Ascending aorta (tissue), 2 donors: ENCODE measurements around the gene ADGRA1. TPM values are rescaled to one million over a fixed set of nuclear protein-coding genes. Genes with fewer than 3 reads are reported as not detected.

Experiments used
- DNase-seq, 2 donors: peaks; one replicate each; pipeline ENCODE4 v3.0.0-alpha.2; 2019; ENCODE audit warnings: low spot score in 2 of 2
- H3K27ac ChIP-seq, 2 donors: fragments of 200-600 bp; sonication (generic); one replicate each; pipeline ENCODE4 v1.5.1; 2016 to 2017; ENCODE audit warnings: mild to moderate bottlenecking in 1 of 2
- H3K27me3 ChIP-seq: fragments of 200-600 bp; sonication (generic); one replicate; pipeline ENCODE4 v1.5.1; 2017
- H3K36me3 ChIP-seq, 2 donors: fragments of 200-600 bp; sonication (generic); one replicate each; pipeline ENCODE4 v1.5.1; 2016
- H3K4me1 ChIP-seq, 2 donors: fragments of 200-600 bp; sonication (generic); one replicate each; pipeline ENCODE4 v1.5.1; 2016 to 2017; ENCODE audit warnings: mild to moderate bottlenecking in 1 of 2
- H3K4me3 ChIP-seq, 2 donors: fragments of 200-600 bp; sonication (generic); one replicate each; pipeline ENCODE4 v1.5.1; 2016 to 2017; ENCODE audit warnings: mild to moderate bottlenecking in 1 of 2
- H3K9me3 ChIP-seq, 2 donors: fragments of 200-600 bp; sonication (generic); one replicate each; pipeline ENCODE4 v1.5.1; 2016
- CTCF ChIP-seq, 3 experiments: fragments of 200-600 bp in 2 of 3; fragments of 450-650 bp in 1 of 3; sonication (generic) in 2 of 3; IDR thresholded peaks; one replicate each; pipeline ENCODE4 v1.5.1; 2016 to 2019; ENCODE audit warnings: antibody characterized with exemption in 3 of 3, mild to moderate bottlenecking in 1 of 3, moderate library complexity in 1 of 3
- intact Hi-C: fragments of 100-400 bp; cut with DNase I; formaldehyde crosslinking; loops from one replicate; pipeline ENCODE4 v1.15.1; 2023
- total RNA-seq: library from RNA; depleted of rRNA; stranded (reverse); fragments of >200 nt; gene quantifications from one replicate; pipeline ENCODE4 v1.1.0, GENCODE V29; 2016

ADGRA1 gene
- total RNA-seq, 1 donor from 2014 or later, result not detected

DNA sequence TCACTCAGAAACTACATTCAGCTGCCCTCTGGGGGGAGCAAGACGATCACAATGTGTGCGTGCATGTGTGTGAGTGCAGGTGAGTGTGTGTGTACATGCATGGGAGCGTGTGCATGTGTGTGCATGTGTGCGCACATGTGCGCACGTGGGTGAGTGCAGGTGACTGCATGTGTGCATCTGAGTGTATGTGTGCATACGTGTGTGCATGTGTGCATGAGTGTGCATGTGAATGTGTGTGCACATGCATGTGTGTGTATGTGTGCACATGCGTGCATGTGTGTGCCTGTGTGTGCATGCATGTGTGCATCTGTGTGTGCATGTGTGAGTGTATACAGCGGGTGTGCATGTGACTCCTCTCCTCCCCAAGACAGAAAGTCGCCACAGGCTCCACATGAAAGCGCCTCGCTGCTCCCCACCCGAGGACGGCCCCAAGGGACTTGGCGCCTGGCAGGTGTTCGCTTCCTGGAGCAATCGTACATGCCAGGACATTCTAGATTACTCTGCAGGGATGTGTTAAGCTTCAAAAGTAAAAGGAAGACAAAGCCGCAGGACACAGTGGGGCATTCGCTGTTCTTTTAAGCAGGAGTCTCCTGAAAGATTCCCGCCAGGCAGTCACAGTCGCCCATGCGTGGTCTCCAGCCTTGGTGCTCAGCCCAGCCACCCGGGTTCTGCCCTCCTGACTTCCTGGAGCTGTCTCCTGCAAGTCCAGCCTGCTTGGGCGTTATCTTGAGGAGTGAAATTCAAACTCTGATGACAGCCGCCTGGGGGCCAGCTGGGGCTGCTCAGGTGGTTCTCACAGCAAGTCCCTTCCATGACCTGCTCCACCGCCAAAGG, 42.0 kb upstream of the ADGRA1 start:
- no peaks in the 10 kb centered on the region for H3K36me3 ChIP-seq
- TF ChIP-seq CTCF (IDR thresholded peaks at IDR 0.05), result no peak
- H3K27me3 ChIP-seq, result no peaks in the 10 kb centered on the region
- H3K4me3 ChIP-seq, result no peak overlapping the region
- DNase-seq, result no peak
- intact Hi-C loops, result no loop called here
- no peaks in the 10 kb centered on the region for H3K9me3 ChIP-seq
- no peaks in the 10 kb centered on the region for H3K4me1 ChIP-seq
- H3K27ac ChIP-seq, result no peak overlapping the region

DNA sequence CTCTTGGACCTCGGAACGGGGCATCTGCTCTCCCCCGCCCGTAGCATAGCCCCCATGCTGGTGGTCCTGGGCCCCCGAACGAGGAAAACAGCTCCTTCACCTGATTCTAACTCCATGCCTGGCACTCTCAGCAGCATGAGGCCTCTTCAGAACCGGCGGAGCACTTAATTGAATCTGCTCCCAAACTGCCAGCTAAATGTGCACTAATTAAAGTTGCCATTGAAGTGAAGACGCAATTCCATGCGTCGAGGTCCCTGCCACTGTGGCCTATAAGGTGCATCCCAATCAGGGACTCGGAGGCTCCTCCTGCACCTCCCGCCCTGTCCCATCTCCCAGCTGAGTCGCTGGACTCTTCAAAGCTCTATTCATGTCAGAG, 41.3 kb upstream of the ADGRA1 start:
- Histone ChIP-seq H3K9me3 (no peaks in the 10 kb centered on the region), H3K4me3 (no peak overlapping the region), H3K36me3 (no peaks in the 10 kb centered on the region), H3K27me3 (no peaks in the 10 kb centered on the region), H3K4me1 (no peaks in the 10 kb centered on the region), H3K27ac (no peak overlapping the region)
- DNase-seq, result no peak
- intact Hi-C loops, result no loop called here
- no peak for TF ChIP-seq CTCF (IDR thresholded peaks at IDR 0.05)

DNA sequence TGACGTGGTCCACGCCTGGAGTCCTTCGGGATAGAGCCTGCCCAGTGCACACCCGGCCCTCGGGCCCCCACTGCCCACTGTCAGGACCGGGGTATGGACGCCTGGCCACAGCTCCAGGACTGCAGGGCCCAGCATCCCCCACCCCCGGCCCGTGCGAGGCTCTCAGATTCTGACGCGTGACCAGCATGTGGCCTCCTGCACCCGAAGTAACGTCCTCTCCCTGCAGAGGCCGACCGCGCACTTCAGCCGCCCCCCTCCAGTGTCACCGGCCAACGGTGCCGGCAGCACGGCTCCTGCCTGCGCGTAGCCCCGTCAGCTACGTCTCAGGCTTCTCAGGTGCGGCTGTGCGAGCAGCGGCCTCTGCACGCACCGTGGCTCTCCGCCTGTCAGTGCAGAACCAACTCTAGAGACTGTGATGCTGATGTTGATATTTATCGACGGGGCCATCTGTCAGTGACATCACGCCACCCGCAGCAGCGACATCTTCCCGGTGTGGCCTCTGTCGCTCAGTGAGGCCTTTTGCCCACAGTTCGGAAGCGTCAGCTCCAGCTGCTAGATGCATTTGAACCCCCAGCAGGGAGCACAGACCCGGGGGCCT, 40.1 kb upstream of the ADGRA1 start:
- H3K27me3 ChIP-seq, result no peaks in the 10 kb centered on the region
- no peak for TF ChIP-seq CTCF (IDR thresholded peaks at IDR 0.05)

DNA sequence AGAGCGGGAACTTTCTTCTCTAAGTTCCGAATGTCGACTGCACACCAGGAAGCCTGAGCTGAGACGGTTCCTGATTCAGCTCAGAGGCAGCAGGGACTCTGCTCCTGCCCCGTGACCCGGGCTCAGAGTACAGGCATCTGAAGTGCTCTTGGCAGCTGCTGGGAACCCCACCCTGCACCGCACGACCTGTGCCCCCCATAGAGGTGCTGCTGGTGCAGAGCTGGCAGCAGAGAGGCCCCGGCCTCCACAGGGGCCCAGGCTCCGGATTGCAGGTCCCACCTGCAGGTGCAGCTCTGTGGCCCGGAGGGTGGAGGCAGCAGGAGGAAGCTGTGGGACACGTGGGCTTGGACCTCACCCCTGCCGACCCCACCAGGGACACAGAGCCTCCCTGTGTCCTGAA, 39.5 kb upstream of the ADGRA1 start:
- no peak for DNase-seq
- intact Hi-C loops, result no loop called here
- H3K4me3 ChIP-seq, result no peak overlapping the region
- H3K36me3 ChIP-seq, result no peaks in the 10 kb centered on the region
- no peaks in the 10 kb centered on the region for H3K27me3 ChIP-seq
- no peak overlapping the region for H3K27ac ChIP-seq
- H3K4me1 ChIP-seq, result no peaks in the 10 kb centered on the region
- no peak for TF ChIP-seq CTCF (IDR thresholded peaks at IDR 0.05)
- H3K9me3 ChIP-seq, result no peaks in the 10 kb centered on the region

More for the DNA sequence above, 40.1 kb upstream of the ADGRA1 start:
- H3K4me1 ChIP-seq, result no peaks in the 10 kb centered on the region
- intact Hi-C loops, result no loop called here
- no peak overlapping the region for H3K4me3 ChIP-seq
- DNase-seq, result no peak
- H3K9me3 ChIP-seq, result no peaks in the 10 kb centered on the region
- no peak overlapping the region for H3K27ac ChIP-seq
- no peaks in the 10 kb centered on the region for H3K36me3 ChIP-seq

DNA sequence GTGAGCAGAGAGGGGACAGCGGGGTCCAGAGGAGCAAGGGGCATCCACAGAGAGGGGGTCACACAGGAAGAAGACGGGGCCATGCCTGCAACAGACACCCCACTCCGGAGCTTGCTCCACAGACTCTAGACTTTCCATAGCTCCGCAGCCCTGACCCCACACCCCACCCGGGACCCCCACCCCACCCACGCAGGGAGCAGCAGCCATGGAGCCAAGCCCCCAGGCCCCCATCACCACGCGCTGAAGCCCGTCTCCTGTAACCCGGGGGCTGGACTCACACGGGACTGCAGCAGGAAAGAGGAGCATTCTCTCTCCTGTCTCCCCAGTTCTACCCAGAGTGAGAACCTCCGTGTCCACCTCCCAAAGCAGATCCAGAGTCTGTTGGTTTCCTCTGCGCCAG, 38.8 kb upstream of the ADGRA1 start:
- DNase-seq, result no peak
- H3K36me3 ChIP-seq, result no peaks in the 10 kb centered on the region
- no peak for TF ChIP-seq CTCF (IDR thresholded peaks at IDR 0.05)
- no peaks in the 10 kb centered on the region for H3K9me3 ChIP-seq
- no peak overlapping the region for H3K4me3 ChIP-seq
- intact Hi-C loops, result no loop called here
- no peaks in the 10 kb centered on the region for H3K4me1 ChIP-seq
- no peaks in the 10 kb centered on the region for H3K27me3 ChIP-seq
- H3K27ac ChIP-seq, result no peak overlapping the region
